Endothelial cell of umbilical vein (primary cell): ENCODE results near the gene SEMA7A.

Experiments used
- EZH2 ChIP-seq: IDR thresholded peaks from 2 replicates; pipeline ENCODE4 v1.6.1; 2012; ENCODE audit warnings: borderline replicate concordance, low read depth, mild to moderate bottlenecking, moderate library complexity, low read length, inconsistent platforms; ENCODE audit not compliant: severe bottlenecking
- POLR2A ChIP-seq: IDR thresholded peaks from 2 replicates; pipeline ENCODE4 v1.6.1; 2012; ENCODE audit warnings: low read depth, mild to moderate bottlenecking, control low read depth, low read length
- POLR2AphosphoS5 ChIP-seq: IDR thresholded peaks from 2 replicates; pipeline ENCODE4 v1.6.1; 2012; ENCODE audit warnings: low read depth, mild to moderate bottlenecking, control low read depth, low read length, moderate library complexity; ENCODE audit not compliant: insufficient read depth
- TF ChIP-seq, protein P1 (sequence below), 2 donors: IDR thresholded peaks; 1 replicate in 1 of 2; 2 replicates in 1 of 2; pipeline ENCODE4 v1.5.1; 2011; ENCODE audit warnings: low read length in 2 of 2, mild to moderate bottlenecking in 2 of 2, moderate library complexity in 2 of 2, control low read depth in 1 of 2, inconsistent platforms in 1 of 2, low read depth in 1 of 2; ENCODE audit not compliant: insufficient read depth in 1 of 2; ENCODE audit errors: extremely low read depth in 1 of 2
- TF ChIP-seq, protein P2 (sequence below): IDR thresholded peaks from 2 replicates; pipeline ENCODE4 v1.6.1; 2011; ENCODE audit not compliant: insufficient read depth, insufficient read length

DNA sequence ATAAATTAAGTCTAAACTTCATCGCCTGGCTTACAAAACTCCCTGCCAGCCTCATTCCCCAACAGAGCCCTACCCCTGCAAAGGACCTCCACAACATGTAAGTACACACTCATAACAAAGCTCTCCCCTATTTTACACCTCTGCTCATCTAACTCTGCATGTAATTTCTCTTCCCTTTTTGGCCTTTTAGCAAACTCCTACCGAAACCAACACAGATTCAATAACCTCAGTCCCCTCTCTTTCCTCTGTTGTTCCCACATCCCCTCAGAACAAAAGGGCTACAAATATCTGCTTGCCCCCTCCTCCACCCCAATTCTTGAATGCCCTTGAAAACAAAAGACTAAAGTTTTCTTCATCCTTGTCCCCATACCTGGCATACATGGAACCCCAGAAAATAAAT lies 26.5 kb upstream of the SEMA7A start:
- TF ChIP-seq, protein P1, sequence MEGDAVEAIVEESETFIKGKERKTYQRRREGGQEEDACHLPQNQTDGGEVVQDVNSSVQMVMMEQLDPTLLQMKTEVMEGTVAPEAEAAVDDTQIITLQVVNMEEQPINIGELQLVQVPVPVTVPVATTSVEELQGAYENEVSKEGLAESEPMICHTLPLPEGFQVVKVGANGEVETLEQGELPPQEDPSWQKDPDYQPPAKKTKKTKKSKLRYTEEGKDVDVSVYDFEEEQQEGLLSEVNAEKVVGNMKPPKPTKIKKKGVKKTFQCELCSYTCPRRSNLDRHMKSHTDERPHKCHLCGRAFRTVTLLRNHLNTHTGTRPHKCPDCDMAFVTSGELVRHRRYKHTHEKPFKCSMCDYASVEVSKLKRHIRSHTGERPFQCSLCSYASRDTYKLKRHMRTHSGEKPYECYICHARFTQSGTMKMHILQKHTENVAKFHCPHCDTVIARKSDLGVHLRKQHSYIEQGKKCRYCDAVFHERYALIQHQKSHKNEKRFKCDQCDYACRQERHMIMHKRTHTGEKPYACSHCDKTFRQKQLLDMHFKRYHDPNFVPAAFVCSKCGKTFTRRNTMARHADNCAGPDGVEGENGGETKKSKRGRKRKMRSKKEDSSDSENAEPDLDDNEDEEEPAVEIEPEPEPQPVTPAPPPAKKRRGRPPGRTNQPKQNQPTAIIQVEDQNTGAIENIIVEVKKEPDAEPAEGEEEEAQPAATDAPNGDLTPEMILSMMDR (IDR thresholded peaks at IDR 0.05; ENCODE audit: extremely low read depth in 1 of 2, insufficient read depth in 1 of 2, low read depth in 1 of 2, low read length in 2 of 2), result no peak
- TF ChIP-seq, protein P2, sequence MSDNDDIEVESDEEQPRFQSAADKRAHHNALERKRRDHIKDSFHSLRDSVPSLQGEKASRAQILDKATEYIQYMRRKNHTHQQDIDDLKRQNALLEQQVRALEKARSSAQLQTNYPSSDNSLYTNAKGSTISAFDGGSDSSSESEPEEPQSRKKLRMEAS, result no peak
- TF ChIP-seq POLR2A, result no peak
- TF ChIP-seq POLR2AphosphoS5, result no peak
- TF ChIP-seq EZH2, result no peak
